ENCODE measurements around the gene KDM5C. TPM values are rescaled to one million over a fixed set of nuclear protein-coding genes. Genes with fewer than 3 reads are reported as not detected.
A peak's percentile ranks its signal among the peaks of the same experiment; 100 is the strongest.
"Not testable (repeated sequence)": the region's sequence is repeated elsewhere in the genome, so short reads cannot be mapped to it uniquely, and the experiment has no call there.

The KDM5C gene
- total RNA-seq, 2 donors from 2014 or later, result 129 to 197 TPM

DNA sequence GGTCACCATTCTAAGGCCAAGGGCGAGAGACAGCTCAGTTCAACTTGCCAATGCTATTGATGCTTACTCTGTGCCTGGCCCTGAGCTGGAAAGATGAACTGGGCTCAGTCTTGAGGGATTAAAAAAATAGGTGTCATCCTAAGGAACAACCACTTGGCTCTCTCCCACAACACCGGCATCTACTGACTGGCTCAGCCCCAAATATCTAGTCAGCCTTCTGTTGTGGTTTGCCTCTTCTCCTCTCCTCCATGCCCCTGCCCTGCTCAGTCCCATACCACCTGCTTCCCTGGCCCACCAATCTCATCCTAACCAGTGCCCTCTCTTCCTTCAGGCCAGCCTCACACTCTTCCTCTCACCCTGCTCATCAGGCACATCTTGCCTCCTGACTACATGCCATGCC, 29.6 kb downstream of the KDM5C start:
- no peak overlapping the region for H3K27ac Mint-ChIP-seq

DNA sequence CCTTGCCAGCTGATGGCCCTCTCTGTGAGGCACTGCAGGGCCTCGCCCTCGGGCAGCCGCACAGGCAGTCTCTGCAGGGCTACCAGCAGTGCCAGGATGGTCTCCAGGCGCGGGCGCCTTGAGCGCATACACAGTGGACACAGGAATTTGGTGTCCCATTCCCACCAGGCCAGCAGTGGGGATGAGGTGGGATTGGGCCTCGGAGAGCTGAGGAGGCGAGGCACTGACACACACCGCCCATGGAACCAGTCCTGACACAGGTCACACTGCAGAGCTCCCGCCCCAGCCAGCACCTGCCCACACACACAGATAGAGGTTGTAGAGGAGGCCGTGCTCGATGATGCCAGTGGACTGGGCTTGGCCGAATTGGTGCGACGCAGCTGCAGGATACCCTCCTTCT, 30.7 kb downstream of the KDM5C start:
- Mint-ChIP-seq H3K27ac (no peak overlapping the region), H3K36me3 (no peaks in the 10 kb centered on the region)
- ATAC-seq, result no peak

More for the DNA sequence above, 29.6 kb downstream of the KDM5C start:
- Mint-ChIP-seq H3K36me3 (no peaks in the 10 kb centered on the region), H3K27me3 (no peaks in the 10 kb centered on the region), H3K9me3 (no peaks in the 10 kb centered on the region), H3K4me3 (no peak overlapping the region), H3K4me1 (ENCODE audit: low read depth in 2 of 2) (peaks cover under 1 to 20% of the 10 kb centered on the region in 2 donors)
- DNase-seq (ENCODE audit: low spot score) (no peak), ATAC-seq (no peak)

DNA sequence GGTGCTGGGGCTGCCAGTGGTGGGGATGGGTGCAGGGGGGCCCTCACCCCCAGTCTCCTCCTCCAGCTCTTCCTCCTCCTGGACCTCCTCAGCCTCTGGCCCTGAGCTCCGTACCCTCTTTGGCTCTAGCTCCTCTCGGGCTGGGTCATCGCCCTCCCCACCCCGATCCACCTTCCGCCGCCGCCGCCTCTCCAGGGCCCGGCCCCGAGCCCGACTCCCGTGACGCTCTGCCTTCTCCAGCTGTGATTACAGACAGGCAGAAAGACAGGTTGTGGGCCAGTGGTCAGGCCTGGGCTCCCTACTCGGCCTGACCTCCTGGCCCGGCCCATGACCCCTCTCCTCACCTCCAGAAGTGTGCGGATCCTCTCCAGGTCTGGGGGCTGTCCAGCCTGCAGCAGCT, 31.9 kb downstream of the KDM5C start:
- no peaks in the 10 kb centered on the region for H3K9me3 Mint-ChIP-seq

More for the DNA sequence above, 30.7 kb downstream of the KDM5C start:
- Mint-ChIP-seq H3K4me1 (ENCODE audit: low read depth in 2 of 2) (peaks cover 5 to 29% of the 10 kb centered on the region in 2 donors), H3K4me3 (no peak overlapping the region), H3K27me3 (no peaks in the 10 kb centered on the region), H3K9me3 (no peaks in the 10 kb centered on the region)
- DNase-seq (ENCODE audit: low spot score), result no peak

DNA sequence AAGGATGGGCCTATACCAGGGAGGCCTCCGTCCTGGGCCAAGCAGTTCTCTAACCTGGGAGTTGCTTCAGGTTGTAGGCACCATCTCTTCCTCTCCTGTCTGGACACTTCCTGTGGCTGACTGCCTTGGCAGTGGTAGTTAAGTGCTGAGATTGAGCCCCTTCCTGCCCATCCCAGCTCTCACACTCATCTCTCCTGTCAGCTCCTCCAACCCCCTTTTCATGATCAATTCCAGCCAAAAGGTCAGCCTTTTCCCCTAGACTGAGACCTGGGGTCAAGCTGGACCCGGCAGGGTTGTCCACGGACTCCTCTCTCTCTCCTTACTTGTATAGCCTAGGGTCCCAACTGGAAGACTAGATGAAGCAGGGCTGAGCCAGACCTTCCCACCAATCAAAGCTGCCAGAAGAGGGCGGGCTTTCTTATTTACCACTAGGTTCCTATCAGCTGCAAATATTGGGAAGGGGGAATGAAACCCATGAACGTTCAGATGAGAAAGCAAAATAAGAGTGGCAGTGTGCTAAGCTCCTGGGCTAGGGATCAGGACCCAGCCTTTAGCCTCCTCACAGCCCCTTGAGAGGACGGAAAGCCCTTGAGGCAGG, 34.5 kb downstream of the KDM5C start:
- Mint-ChIP-seq H3K9me3 (no peaks in the 10 kb centered on the region), H3K27me3 (no peaks in the 10 kb centered on the region), H3K4me3 (no peak overlapping the region), H3K27ac (peak overlapping the region in 1 of 2 donors; percentile 63), H3K4me1 (ENCODE audit: low read depth in 2 of 2) (peaks cover 5 to 21% of the 10 kb centered on the region in 2 donors), H3K36me3 (no peaks in the 10 kb centered on the region)
- no peak for ATAC-seq
- no peak for DNase-seq (ENCODE audit: low spot score)

More for the DNA sequence above, 31.9 kb downstream of the KDM5C start:
- no peak overlapping the region for H3K27ac Mint-ChIP-seq
- H3K27me3 Mint-ChIP-seq, result no peaks in the 10 kb centered on the region
- peaks cover 5 to 34% of the 10 kb centered on the region in 2 donors for H3K4me1 Mint-ChIP-seq (ENCODE audit: low read depth in 2 of 2)
- DNase-seq (ENCODE audit: low spot score) (no peak), ATAC-seq (no peak)
- no peak overlapping the region for H3K4me3 Mint-ChIP-seq
- H3K36me3 Mint-ChIP-seq, result no peaks in the 10 kb centered on the region

DNA sequence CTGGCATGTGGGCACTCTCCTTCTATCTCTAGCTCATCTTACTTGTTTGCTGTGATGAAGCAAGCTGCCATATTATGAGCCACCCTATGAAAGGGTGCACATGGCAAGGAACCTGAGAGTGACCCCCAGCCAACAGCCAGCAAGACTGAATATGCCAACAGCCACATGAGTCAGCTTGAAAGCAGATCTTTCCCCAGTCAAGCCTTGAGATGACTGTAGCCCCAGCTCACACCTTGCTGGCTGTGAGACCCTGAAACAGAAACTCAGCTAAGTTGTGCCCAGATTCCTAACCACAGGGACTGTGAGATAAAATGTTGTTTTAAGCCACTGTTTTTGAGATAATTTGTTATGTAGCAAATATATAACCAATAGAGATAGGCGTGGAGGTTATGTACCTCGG, 36.2 kb downstream of the KDM5C start:
- H3K36me3 Mint-ChIP-seq, result no peaks in the 10 kb centered on the region
- H3K27ac Mint-ChIP-seq, result peak overlapping the region; percentile 39 to 54
- H3K4me3 Mint-ChIP-seq, result no peak overlapping the region
- no peak for DNase-seq (ENCODE audit: low spot score)
- H3K9me3 Mint-ChIP-seq, result no peaks in the 10 kb centered on the region
- ATAC-seq, result peak; percentile 85 to 96
- no peaks in the 10 kb centered on the region for H3K27me3 Mint-ChIP-seq
- peaks cover 5 to 20% of the 10 kb centered on the region in 2 donors for H3K4me1 Mint-ChIP-seq (ENCODE audit: low read depth in 2 of 2)

DNA sequence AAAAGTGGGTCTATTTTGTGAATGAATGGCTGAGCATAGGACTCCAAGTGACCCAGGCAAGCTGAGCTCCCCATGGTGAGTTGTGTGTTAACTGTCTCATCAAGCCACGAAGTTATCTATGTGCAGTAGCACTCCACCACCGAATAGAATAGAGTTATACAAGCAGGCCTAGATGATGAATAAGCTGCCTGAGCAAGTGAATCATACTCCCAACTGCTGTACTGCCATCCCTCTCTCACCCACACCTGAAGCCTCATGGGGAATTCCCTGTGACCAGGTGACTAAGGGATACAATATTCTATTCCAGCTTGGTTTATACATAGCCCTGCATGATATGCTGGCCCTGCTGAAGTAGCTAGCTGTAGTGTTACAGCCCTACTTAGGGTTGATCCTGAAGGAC, 38.7 kb downstream of the KDM5C start:
- ATAC-seq (no peak), DNase-seq (ENCODE audit: low spot score) (no peak)
- Mint-ChIP-seq H3K27me3 (no peaks in the 10 kb centered on the region), H3K27ac (no peak overlapping the region), H3K4me1 (ENCODE audit: low read depth in 2 of 2) (peaks cover 5 to 20% of the 10 kb centered on the region in 2 donors), H3K4me3 (no peak overlapping the region), H3K36me3 (no peaks in the 10 kb centered on the region), H3K9me3 (no peaks in the 10 kb centered on the region)

DNA sequence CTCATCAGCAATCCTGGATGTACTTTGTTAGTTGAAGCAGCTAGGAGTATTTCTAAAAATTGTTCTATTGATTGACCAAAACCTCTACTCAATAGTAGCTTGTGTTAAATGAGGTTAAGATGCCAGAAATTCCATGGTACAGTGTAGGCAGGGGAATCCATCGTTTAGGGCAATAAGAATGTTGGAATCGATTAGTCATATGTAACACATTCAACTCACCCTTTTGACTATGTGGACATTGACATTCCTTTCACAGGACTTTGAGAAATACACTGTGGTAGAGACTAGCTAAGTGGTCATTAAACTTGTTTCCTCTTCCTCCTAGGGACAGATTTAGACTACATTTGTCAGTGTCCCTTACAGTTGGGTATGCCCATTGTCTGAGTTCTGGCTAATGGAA, 40.2 kb downstream of the KDM5C start:
- no peaks in the 10 kb centered on the region for H3K36me3 Mint-ChIP-seq
- DNase-seq (ENCODE audit: low spot score) (no peak), ATAC-seq (no peak)
- no peak overlapping the region for H3K4me3 Mint-ChIP-seq
- peaks cover 0 to 13% of the 10 kb centered on the region in 2 donors for H3K4me1 Mint-ChIP-seq (ENCODE audit: low read depth in 2 of 2)
- no peaks in the 10 kb centered on the region for H3K9me3 Mint-ChIP-seq
- H3K27me3 Mint-ChIP-seq, result no peaks in the 10 kb centered on the region
- no peak overlapping the region for H3K27ac Mint-ChIP-seq

DNA sequence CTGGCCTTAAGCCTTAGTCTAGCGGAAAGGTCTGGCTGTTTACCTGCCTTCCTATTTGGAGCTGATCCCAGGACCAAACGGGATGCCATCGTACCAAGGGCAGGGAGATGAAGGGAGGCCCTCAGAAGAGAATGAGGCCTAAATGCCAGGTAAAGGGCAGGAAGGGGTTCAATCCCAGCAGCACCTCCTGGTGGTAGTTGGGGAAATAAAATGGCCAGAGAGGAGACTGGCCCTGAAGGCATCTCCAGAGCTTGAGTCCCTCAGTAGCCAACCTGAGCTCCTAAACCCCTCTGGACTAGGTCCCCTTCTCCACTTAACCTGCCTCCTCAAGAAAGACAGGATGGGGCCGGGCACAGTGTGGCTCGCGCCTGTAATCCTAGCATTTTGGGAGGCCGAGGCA, 53.7 kb downstream of the KDM5C start:
- Mint-ChIP-seq H3K36me3 (peaks cover 5% of the 10 kb centered on the region), H3K9me3 (peaks cover 4% of the 10 kb centered on the region), H3K4me3 (no peak overlapping the region), H3K4me1 (ENCODE audit: low read depth in 2 of 2) (no peaks in the 10 kb centered on the region), H3K27me3 (no peaks in the 10 kb centered on the region), H3K27ac (no peak overlapping the region)
- ATAC-seq, result no peak
- no peak for DNase-seq (ENCODE audit: low spot score)

DNA sequence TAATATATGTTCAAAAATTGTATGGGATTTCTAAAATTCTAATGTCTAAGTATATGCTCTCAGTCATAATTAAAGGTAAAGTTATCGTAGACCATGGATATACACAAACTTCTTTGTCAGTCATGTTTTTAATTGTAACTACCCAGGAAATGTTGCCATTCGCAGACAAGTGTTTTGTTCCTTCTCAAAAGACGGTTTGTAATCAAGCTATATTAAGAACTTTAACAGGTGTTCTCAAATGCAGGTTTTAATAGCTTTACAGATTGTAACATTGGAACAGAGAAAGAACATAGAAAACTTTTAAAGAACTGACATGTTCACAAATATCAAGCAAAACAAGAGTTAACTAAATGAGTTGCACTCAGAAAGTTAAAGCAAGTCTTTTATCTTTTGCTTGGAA, 58.9 kb downstream of the KDM5C start:
- Mint-ChIP-seq H3K4me3 (no peak overlapping the region), H3K27me3 (no peaks in the 10 kb centered on the region), H3K36me3 (no peaks in the 10 kb centered on the region), H3K9me3 (no peaks in the 10 kb centered on the region), H3K4me1 (ENCODE audit: low read depth in 2 of 2) (peaks cover 0 to 5% of the 10 kb centered on the region in 2 donors), H3K27ac (no peak overlapping the region)
- ATAC-seq (no peak), DNase-seq (ENCODE audit: low spot score) (no peak)

DNA sequence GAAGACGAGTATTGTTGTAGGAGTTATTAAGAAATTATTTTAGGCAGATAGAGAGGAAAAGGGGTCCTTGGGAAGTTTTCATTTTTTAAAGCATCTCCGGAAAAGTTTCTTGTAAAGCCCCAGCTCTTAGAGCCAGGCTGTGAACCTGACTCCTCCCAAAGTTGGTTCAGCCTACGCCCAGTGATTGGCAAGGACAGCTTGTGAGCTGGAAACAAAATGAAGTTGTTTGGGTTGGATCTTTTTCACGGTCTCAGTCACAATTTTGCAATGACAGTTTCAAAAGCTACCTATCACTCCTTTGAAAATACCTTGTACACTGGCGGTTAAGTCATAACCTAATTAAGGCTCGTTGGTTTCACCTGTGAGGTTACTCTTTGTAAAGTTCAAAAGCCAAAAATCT, 60.4 kb downstream of the KDM5C start:
- not testable (repeated sequence) for H3K4me3 Mint-ChIP-seq; ATAC-seq; H3K9me3 Mint-ChIP-seq; H3K4me1 Mint-ChIP-seq (ENCODE audit: low read depth in 2 of 2); H3K36me3 Mint-ChIP-seq; DNase-seq (ENCODE audit: low spot score); H3K27me3 Mint-ChIP-seq; H3K27ac Mint-ChIP-seq

DNA sequence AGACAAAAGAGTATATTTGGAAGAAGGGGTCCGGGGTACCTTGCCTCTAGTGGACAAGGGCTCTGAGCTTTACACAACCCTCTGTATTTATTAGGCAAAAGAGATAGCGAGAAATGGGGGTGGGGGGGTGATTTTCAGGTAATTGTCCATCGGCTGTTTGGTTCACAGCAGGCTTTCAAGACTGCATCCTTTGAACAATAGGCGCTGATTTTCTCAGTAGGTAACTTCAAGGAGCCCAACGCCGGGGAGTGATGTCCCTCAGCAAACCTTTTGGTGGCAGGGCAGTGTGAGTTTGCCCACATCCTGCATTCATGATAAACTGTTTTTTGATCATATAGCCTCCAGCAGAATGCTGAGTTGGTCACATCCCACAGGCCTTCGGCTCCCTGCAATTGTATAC, 61.6 kb downstream of the KDM5C start:
- no peak overlapping the region for H3K27ac Mint-ChIP-seq
- no peaks in the 10 kb centered on the region for H3K27me3 Mint-ChIP-seq
- H3K4me1 Mint-ChIP-seq (ENCODE audit: low read depth in 2 of 2), result peaks cover 0 to 5% of the 10 kb centered on the region in 2 donors
- no peaks in the 10 kb centered on the region for H3K36me3 Mint-ChIP-seq
- no peak overlapping the region for H3K4me3 Mint-ChIP-seq
- DNase-seq (ENCODE audit: low spot score) (no peak), ATAC-seq (no peak)
- no peaks in the 10 kb centered on the region for H3K9me3 Mint-ChIP-seq

DNA sequence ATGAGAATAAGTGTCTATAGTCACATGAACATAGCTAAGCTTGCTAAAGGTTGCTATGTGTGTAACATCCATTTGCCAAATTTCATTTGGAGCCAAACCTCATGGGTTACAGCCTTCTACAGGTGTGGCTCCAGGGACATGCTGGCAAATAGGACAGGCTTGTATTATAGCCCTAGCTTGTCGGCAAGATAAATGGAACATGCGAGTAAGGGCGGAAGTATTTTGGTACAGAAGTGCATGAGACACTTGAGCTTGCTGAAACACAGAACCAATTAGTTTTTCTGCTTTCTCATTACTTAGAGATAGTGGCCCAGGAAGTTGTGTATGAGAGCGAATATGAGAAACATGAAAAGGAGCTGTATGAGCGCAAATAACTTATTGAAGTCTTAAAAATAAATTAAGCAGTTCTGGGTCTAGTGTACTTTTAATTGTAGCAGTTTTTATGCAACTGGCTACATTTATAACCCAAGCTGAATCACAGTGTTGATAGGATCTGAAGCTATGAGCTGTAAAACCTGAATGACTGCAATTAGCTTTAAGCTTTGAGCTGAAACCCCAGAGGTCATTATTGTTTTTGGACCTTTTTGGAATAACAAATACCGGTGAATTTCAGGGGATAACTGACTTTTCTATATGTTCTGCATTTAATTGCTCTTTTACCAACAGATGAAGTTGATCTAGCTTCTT, 64.6 kb downstream of the KDM5C start:
- H3K27me3 Mint-ChIP-seq, result no peaks in the 10 kb centered on the region
- no peaks in the 10 kb centered on the region for H3K36me3 Mint-ChIP-seq
- H3K27ac Mint-ChIP-seq, result no peak overlapping the region
- ATAC-seq (no peak), DNase-seq (ENCODE audit: low spot score) (no peak)
- H3K4me1 Mint-ChIP-seq (ENCODE audit: low read depth in 2 of 2), result peaks cover 0 to 5% of the 10 kb centered on the region in 2 donors
- H3K4me3 Mint-ChIP-seq, result no peak overlapping the region
- no peaks in the 10 kb centered on the region for H3K9me3 Mint-ChIP-seq

DNA sequence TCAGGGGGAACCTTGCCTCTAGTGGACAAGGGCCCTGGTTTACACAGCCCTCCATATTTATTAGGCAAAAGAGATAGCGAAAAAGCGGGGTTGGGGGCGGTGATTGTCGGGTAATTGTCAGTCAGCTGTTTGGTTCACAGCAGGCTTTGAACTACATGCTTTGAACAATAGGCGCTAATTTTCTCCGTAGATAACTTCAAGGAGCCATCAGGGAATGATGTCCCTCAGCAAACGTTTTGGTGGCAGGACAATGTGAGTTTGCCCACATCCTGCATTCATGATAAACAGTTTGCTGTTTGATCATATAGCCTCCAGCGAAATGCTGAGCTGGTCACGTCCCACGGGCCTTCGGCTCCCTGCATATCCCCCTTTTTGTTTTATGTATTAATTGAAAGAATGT, 65.8 kb downstream of the KDM5C start:
- Mint-ChIP-seq H3K27ac (no peak overlapping the region), H3K4me3 (no peak overlapping the region), H3K27me3 (no peaks in the 10 kb centered on the region), H3K9me3 (no peaks in the 10 kb centered on the region), H3K4me1 (ENCODE audit: low read depth in 2 of 2) (peaks cover 0 to 5% of the 10 kb centered on the region in 2 donors), H3K36me3 (no peaks in the 10 kb centered on the region)
- DNase-seq (ENCODE audit: low spot score), result no peak
- ATAC-seq, result no peak

DNA sequence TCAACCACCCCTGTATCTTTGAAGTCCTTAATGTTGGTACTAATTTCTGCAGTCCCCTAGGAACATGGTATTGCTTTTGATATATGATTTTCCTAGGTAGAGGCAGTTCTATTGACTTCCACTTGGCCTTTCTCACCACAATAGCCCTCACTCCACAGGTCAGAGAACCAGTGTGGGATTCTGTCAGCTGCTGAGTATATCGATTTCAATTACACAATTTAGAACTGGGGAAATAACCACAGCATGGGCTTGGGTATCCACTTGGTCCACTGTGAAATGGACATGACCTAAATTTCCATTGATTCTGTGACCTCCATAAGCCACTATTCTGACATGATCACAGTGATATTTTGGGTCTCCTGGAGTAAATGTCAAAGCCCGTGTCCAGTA, 68.8 kb downstream of the KDM5C start:
- no peaks in the 10 kb centered on the region for H3K36me3 Mint-ChIP-seq
- no peaks in the 10 kb centered on the region for H3K4me1 Mint-ChIP-seq (ENCODE audit: low read depth in 2 of 2)
- no peak for ATAC-seq
- no peaks in the 10 kb centered on the region for H3K9me3 Mint-ChIP-seq
- no peak overlapping the region for H3K4me3 Mint-ChIP-seq
- H3K27ac Mint-ChIP-seq, result no peak overlapping the region
- no peaks in the 10 kb centered on the region for H3K27me3 Mint-ChIP-seq
- no peak for DNase-seq (ENCODE audit: low spot score)

Measured in natural killer cell treated with Interleukin-12 subunit alpha and Interleukin-12 subunit beta and Interleukin-15 and Interleukin-18, amount 100 ng/mL, for 72 hours (primary cell).